ENCODE data around the gene C14orf93.

Gene C14orf93

DNA sequence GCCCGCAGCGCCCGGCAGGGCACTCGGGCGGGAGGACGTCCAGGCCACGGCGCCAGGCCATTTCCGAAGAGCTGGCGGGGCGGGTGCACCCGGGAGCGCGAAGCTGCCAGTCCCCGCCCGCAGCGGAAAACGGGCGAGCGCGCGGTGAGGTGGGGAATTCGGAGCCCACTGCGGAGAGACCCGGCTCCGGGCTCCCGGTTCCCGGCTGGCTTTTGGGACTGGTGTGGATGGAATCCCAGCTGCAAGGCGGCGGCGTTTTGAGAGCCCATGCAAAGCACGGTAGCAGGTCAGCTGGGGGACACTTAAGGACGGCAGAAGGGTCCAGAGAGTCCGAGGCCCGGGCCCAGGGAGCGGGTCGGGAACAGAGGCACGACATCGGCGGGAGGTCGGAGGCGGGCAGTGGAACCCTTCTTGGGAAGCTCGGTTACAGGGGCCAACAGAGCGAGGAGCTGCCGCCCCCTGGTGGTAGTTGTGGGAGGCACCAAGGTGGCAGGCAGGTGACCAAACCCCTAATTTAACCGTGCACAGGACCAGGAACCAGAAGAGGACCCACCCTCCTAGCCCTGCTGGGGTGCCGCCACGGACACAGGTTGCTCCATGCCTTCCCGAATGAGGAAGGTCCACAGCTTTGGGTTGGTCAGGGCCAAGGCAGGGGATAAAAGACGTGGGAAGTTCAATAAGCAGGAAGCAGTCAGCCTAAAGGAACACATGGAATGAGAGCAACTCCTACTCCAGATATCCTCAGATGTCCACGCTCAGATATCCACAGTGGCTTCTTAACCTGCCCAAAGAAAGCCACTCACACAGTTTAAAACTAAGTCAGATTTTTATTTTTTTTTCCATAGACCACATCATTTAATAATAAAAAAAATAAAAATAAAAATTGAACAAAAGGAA is 48.1 kb upstream of the C14orf93 start:
- H2AFZ ChIP-seq (ENCODE audit: low read length) = no peak overlapping the region
- peaks cover 44% of the 10 kb centered on the region for H3K36me3 ChIP-seq (ENCODE audit: insufficient read depth, low read length)
- no peaks in the 10 kb centered on the region for H3F3A ChIP-seq (ENCODE audit: insufficient read depth, low read length)
- no peaks in the 10 kb centered on the region for H3K9me2 ChIP-seq (ENCODE audit: low read depth, low read length)
- H3K4me3 ChIP-seq (ENCODE audit: low read depth, low read length, poor library complexity, severe bottlenecking) = peak overlapping the region; percentile 63
- H3K4me2 ChIP-seq (ENCODE audit: low read length) = peak overlapping the region; percentile 81
- peak overlapping the region; percentile 58 for H3K9ac ChIP-seq (ENCODE audit: low read length)
- H3K27me3 ChIP-seq (ENCODE audit: insufficient read depth, low read length) = no peaks in the 10 kb centered on the region
- H3K4me1 ChIP-seq (ENCODE audit: insufficient read depth, low read length, severe bottlenecking) = peaks cover 18% of the 10 kb centered on the region
- H3K9me3 ChIP-seq (ENCODE audit: low read length) = no peaks in the 10 kb centered on the region
- H3K27ac ChIP-seq (ENCODE audit: low read depth, low read length, poor library complexity, severe bottlenecking) = no peak overlapping the region
- TF ChIP-seq, protein P1, sequence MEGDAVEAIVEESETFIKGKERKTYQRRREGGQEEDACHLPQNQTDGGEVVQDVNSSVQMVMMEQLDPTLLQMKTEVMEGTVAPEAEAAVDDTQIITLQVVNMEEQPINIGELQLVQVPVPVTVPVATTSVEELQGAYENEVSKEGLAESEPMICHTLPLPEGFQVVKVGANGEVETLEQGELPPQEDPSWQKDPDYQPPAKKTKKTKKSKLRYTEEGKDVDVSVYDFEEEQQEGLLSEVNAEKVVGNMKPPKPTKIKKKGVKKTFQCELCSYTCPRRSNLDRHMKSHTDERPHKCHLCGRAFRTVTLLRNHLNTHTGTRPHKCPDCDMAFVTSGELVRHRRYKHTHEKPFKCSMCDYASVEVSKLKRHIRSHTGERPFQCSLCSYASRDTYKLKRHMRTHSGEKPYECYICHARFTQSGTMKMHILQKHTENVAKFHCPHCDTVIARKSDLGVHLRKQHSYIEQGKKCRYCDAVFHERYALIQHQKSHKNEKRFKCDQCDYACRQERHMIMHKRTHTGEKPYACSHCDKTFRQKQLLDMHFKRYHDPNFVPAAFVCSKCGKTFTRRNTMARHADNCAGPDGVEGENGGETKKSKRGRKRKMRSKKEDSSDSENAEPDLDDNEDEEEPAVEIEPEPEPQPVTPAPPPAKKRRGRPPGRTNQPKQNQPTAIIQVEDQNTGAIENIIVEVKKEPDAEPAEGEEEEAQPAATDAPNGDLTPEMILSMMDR (IDR thresholded peaks at IDR 0.05; ENCODE audit: low read length) = peak; percentile 95
- no peak for TF ChIP-seq EZH2 (IDR thresholded peaks at IDR 0.05; ENCODE audit: borderline replicate concordance, low read length)
- H4K20me1 ChIP-seq (ENCODE audit: insufficient read depth, low read length) = no peaks in the 10 kb centered on the region
- H3K79me2 ChIP-seq (ENCODE audit: insufficient read depth, low read length) = no peaks in the 10 kb centered on the region

DNA sequence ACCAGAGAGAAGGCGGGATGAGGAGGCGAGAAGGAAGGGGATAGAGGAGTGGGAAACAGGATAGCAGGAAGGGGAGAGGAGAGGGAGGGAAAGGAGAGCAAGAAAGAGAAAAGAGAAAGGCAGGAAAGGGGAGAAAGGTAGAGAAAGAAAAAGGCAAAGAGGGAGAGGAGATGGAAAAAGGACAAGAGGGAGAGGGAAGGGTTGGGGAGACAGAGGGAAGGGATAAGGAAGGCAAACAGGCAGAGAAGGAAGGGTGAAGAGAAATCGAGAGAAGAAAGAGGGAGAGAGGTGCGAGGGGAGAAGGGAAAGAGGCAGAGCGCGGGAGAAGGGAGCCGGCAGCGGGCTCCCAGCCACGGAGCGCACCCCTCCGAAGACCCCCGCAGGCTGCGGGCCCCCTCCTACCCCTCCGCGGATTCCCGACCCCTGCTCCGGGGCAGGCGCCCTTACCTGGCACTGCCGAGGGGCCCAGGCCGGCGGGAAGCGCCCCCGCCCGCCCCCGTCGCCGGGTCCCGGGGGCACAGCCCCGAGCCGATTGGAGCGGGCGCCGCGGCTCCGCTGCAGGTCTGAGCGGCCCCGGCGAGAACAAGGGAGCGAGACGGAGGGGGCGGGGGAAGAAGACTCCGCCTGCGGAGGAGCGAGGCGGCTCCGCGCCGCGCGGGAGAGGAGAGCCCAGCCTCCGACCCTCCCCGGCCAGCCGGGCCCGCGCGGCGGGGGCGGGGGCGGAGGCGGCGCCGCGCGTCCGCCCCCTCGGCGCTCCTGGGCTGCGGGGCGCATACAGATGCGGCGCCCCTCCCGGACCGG is 47.2 kb upstream of the C14orf93 start, which contains the start of gene CDH24:
TSS of gene CDH24 (minus strand) at position 565 of the 801 bp plus-strand sequence. CDS start 1,787 bp downstream, outside the sequence.
- H4K20me1 ChIP-seq (ENCODE audit: insufficient read depth, low read length) = no peaks in the 10 kb centered on the region
- peaks cover 18% of the 10 kb centered on the region for H3K4me1 ChIP-seq (ENCODE audit: insufficient read depth, low read length, severe bottlenecking)

More for the DNA sequence above, 47.2 kb upstream of the C14orf93 start, which contains the start of gene CDH24:
- TF ChIP-seq, protein P1 (IDR thresholded peaks at IDR 0.05; ENCODE audit: low read length) = no peak
- peak within 1 kb of the TSS; percentile 63 for H3K4me3 ChIP-seq (ENCODE audit: low read depth, low read length, poor library complexity, severe bottlenecking)
- H3K36me3 ChIP-seq (ENCODE audit: insufficient read depth, low read length) = peaks cover 35% of the 10 kb centered on the region
- H3K27me3 ChIP-seq (ENCODE audit: insufficient read depth, low read length) = no peaks in the 10 kb centered on the region
- H3F3A ChIP-seq (ENCODE audit: insufficient read depth, low read length) = no peaks in the 10 kb centered on the region
- H3K9me2 ChIP-seq (ENCODE audit: low read depth, low read length) = no peaks in the 10 kb centered on the region
- H3K27ac ChIP-seq (ENCODE audit: low read depth, low read length, poor library complexity, severe bottlenecking) = no peak within 1 kb of the TSS
- H3K9me3 ChIP-seq (ENCODE audit: low read length) = no peaks in the 10 kb centered on the region
- H3K79me2 ChIP-seq (ENCODE audit: insufficient read depth, low read length) = no peaks in the 10 kb centered on the region
- H3K9ac ChIP-seq (ENCODE audit: low read length) = peak within 1 kb of the TSS; percentile 58
- H2AFZ ChIP-seq (ENCODE audit: low read length) = no peak within 1 kb of the TSS
- H3K4me2 ChIP-seq (ENCODE audit: low read length) = peak within 1 kb of the TSS; percentile 81
